IMR-90 (cell line): ENCODE measurements around the gene ZXDA. TPM values are rescaled to one million over a fixed set of nuclear protein-coding genes. Genes with fewer than 3 reads are reported as not detected.

Source experiments
- ATAC-seq: fragments of 200-7000 bp; cut with Tn5 transposase; 2 replicates; pipeline ENCODE4 v1.9.1; 2020; ENCODE audit warnings: low read depth, mild to moderate bottlenecking, moderate library complexity
- BruUV-seq: library from RNA; stranded (reverse); fragments of 400-500 nt; replicated peaks from 2 replicates; lab custom pipeline; 2021; lab: Mats Ljungman, UMichigan
- CTCF ChIA-PET: fragments of 300-600 bp; formaldehyde crosslinking; extraction: SDS; loops from one replicate; lab custom pipeline; 2021; ENCODE audit warnings: antibody characterized with exemption; lab: Yijun Ruan, JAX
- POLR2A ChIA-PET: fragments of 300-600 bp; sonication (Branson Sonifier 250); formaldehyde crosslinking; loops from one replicate; lab custom pipeline; 2022; ENCODE audit warnings: antibody characterized with exemption; ENCODE audit not compliant: unreplicated experiment; lab: Charles Lee
- DNase-seq: peaks from one replicate; pipeline ENCODE4 v3.0.0; 2013
- H2AFZ ChIP-seq: replicated peaks from 2 replicates; pipeline ENCODE3; 2013; ENCODE audit warnings: low read length, mild to moderate bottlenecking; ENCODE audit not compliant: poor library complexity
- H2AK5ac ChIP-seq: 2 replicates; pipeline ENCODE4 v1.6.1; 2013; ENCODE audit warnings: low read depth, low read length, inconsistent platforms
- H2AK9ac ChIP-seq: replicated peaks from 2 replicates; pipeline ENCODE3; 2013; ENCODE audit warnings: mild to moderate bottlenecking, low read depth, low read length, moderate library complexity; ENCODE audit not compliant: poor library complexity
- H2BK120ac ChIP-seq: 2 replicates; pipeline ENCODE4 v1.6.1; 2013; ENCODE audit warnings: low read depth, low read length, inconsistent platforms
- H2BK15ac ChIP-seq: 3 replicates; pipeline ENCODE4 v1.6.1; 2013; ENCODE audit warnings: low read depth, low read length, inconsistent platforms
- H2BK20ac ChIP-seq: 2 replicates; pipeline ENCODE4 v1.6.1; 2013; ENCODE audit warnings: low read depth, mild to moderate bottlenecking, inconsistent platforms, low read length, moderate library complexity
- H2BK5ac ChIP-seq: 2 replicates; pipeline ENCODE4 v1.6.1; 2013; ENCODE audit warnings: mild to moderate bottlenecking, low read depth, low read length, inconsistent platforms; ENCODE audit not compliant: poor library complexity, severe bottlenecking
- H3K14ac ChIP-seq: replicated peaks from 2 replicates; pipeline ENCODE4 v1.6.1; 2013; ENCODE audit warnings: low read depth, low read length, inconsistent platforms
- H3K18ac ChIP-seq: 2 replicates; pipeline ENCODE4 v1.6.1; 2013; ENCODE audit warnings: low read depth, low read length, control low read depth
- H3K23ac ChIP-seq: 2 replicates; pipeline ENCODE4 v1.6.1; 2013; ENCODE audit warnings: low read depth, low read length, inconsistent platforms
- H3K27ac ChIP-seq: 2 replicates; pipeline ENCODE4 v1.5.1; 2013; ENCODE audit warnings: mild to moderate bottlenecking, control low read depth, low read length; ENCODE audit not compliant: insufficient read depth
- H3K27me3 ChIP-seq: 2 replicates; pipeline ENCODE4 v1.6.1; 2013; ENCODE audit warnings: low read length; ENCODE audit not compliant: control insufficient read depth, insufficient read depth
- H3K36me3 ChIP-seq: 2 replicates; pipeline ENCODE4 v1.6.1; 2013; ENCODE audit warnings: low read length, mixed read lengths; ENCODE audit not compliant: control insufficient read depth, insufficient read depth
- H3K4ac ChIP-seq: 2 replicates; pipeline ENCODE4 v1.6.1; 2013; ENCODE audit warnings: low read depth, low read length, inconsistent platforms
- H3K4me1 ChIP-seq: 2 replicates; pipeline ENCODE4 v1.6.1; 2013; ENCODE audit warnings: low read length, mixed read lengths; ENCODE audit not compliant: control insufficient read depth, insufficient read depth
- H3K4me2 ChIP-seq: 2 replicates; pipeline ENCODE4 v1.6.1; 2013; ENCODE audit warnings: low read depth, mild to moderate bottlenecking, control low read depth, low read length, moderate library complexity
- H3K4me3 ChIP-seq: 2 replicates; pipeline ENCODE4 v1.5.1; 2013; ENCODE audit warnings: low read depth, mild to moderate bottlenecking, control low read depth, low read length, moderate library complexity; ENCODE audit not compliant: insufficient read depth
- H3K56ac ChIP-seq: 2 replicates; pipeline ENCODE4 v1.6.1; 2013; ENCODE audit warnings: low read length, inconsistent platforms; ENCODE audit not compliant: insufficient read depth; ENCODE audit errors: extremely low read depth
- H3K79me1 ChIP-seq, 2 experiments: 2 replicates each; pipeline ENCODE4 v1.6.1; 2013; ENCODE audit warnings: low read length in 2 of 2, inconsistent platforms in 1 of 2, low read depth in 1 of 2
- H3K9ac ChIP-seq: 2 replicates; pipeline ENCODE4 v1.6.1; 2013; ENCODE audit warnings: low read depth, low read length, control low read depth
- H3K9me1 ChIP-seq: 2 replicates; pipeline ENCODE4 v1.6.1; 2013; ENCODE audit warnings: low read length, inconsistent platforms; ENCODE audit not compliant: insufficient read depth
- H3K9me3 ChIP-seq: 2 replicates; pipeline ENCODE4 v1.6.1; 2013; ENCODE audit warnings: low read length; ENCODE audit not compliant: control insufficient read depth, insufficient read depth
- H4K20me1 ChIP-seq: 2 replicates; pipeline ENCODE4 v1.6.1; 2013; ENCODE audit warnings: low read length, inconsistent platforms; ENCODE audit not compliant: insufficient read depth
- H4K5ac ChIP-seq: 2 replicates; pipeline ENCODE4 v1.6.1; 2013; ENCODE audit warnings: mild to moderate bottlenecking, low read depth, low read length, control low read depth
- H4K8ac ChIP-seq, 2 experiments: 2 replicates each; pipeline ENCODE4 v1.6.1; 2013; ENCODE audit warnings: low read depth in 2 of 2, low read length in 2 of 2, control low read depth in 1 of 2, inconsistent platforms in 1 of 2
- H4K91ac ChIP-seq: 2 replicates; pipeline ENCODE4 v1.6.1; 2013; ENCODE audit warnings: low read depth, low read length, inconsistent platforms; ENCODE audit not compliant: insufficient read depth
- FOS ChIP-seq: fragments of 150-350 bp; IDR thresholded peaks from 2 replicates; pipeline ENCODE4 v1.6.1; 2016; ENCODE audit warnings: low read depth, low read length
- POLR2A ChIP-seq: IDR thresholded peaks from 2 replicates; pipeline ENCODE4 v1.6.1; 2012; ENCODE audit warnings: mild to moderate bottlenecking, low read depth, low read length
- SMC3 ChIP-seq: fragments of 150-350 bp; IDR thresholded peaks from 2 replicates; pipeline ENCODE4 v1.6.1; 2016; ENCODE audit warnings: low read depth, mild to moderate bottlenecking, antibody characterized with exemption, low read length, moderate library complexity
- WGBS, 2 experiments: methylation state at CpG; one replicate each; pipeline versions ENCODE4 v1.1.5 to v1.1.7; 2013; ENCODE audit warnings: missing lambda C conversion rate in 2 of 2; ENCODE audit not compliant: insufficient read length in 1 of 2; ENCODE audit errors: extremely low coverage in 2 of 2; 5-methylcytosine and 5-hydroxymethylcytosine counted together
- dilution Hi-C: fragments of 300-500 bp; cut with HindIII; formaldehyde crosslinking; loops from one replicate; pipeline ENCODE4 v1.14.3; 2018; ENCODE audit warnings: low sequenced_read_pairs; ENCODE audit not compliant: unreplicated experiment
- in situ Hi-C: fragments of 300-500 bp; cut with MboI; formaldehyde crosslinking; loops from 3 replicates; pipeline ENCODE4 v1.14.3; 2019; ENCODE audit warnings: low sequenced_read_pairs, inconsistent platforms, mixed read lengths
- intact Hi-C: fragments of 100-400 bp; cut with micrococcal nuclease; formaldehyde crosslinking; loops from 2 replicates; pipeline ENCODE4 v1.10.0; 2022
- polyA plus RNA-seq, 3 experiments: library from polyadenylated mRNA; depleted of rRNA; stranded (reverse); fragments of >200 nt; gene quantifications; 2 replicates each; pipeline ENCODE4 v1.2.3, GENCODE V29; 2012; ENCODE audit warnings: low replicate concordance in 1 of 3
- total RNA-seq: library from RNA; depleted of rRNA; stranded (reverse); fragments of >200 nt; gene quantifications from 2 replicates; pipeline ENCODE4 v1.2.3, GENCODE V29; 2012
- TF ChIP-seq, protein P1 (sequence below): fragments of 150-350 bp; IDR thresholded peaks from 2 replicates; pipeline ENCODE4 v1.6.1; 2016; ENCODE audit warnings: low read depth, mild to moderate bottlenecking, low read length, moderate library complexity, borderline replicate concordance
- TF ChIP-seq, protein P2 (sequence below): conservative IDR thresholded peaks from 2 replicates; pipeline ENCODE4 v1.5.1; 2012; ENCODE audit warnings: mild to moderate bottlenecking, low read depth, low read length, improper control_type of control experiment
- TF ChIP-seq, protein P3 (sequence below): fragments of 150-350 bp; IDR thresholded peaks from 2 replicates; pipeline ENCODE4 v1.6.1; 2017; ENCODE audit warnings: mild to moderate bottlenecking, antibody characterized with exemption, low read length, low read depth

ZXDA gene
- total and polyA plus RNA-seq, 2 of the 4 experiments (the other 2 are of a cell fraction) = 1.0 to 3.4 TPM

DNA sequence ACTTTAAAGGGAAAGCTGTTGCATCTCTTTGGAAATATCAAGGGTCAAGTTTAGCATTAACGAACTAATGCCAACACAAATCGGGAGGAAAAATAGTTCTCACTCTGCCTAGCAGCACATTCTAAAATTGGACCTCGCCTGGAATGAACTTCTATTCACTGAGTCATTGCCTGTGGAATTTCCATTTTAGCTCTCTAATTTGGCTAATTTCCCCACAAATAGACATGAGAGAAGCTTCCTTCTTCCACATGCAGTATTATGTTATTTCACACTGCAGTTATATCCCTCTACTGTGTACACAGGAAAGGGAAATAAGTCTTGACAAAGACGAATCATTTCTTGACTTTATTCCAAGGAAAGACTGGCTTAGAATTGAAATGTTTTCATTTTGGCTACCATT is 9.3 kb downstream of the ZXDA start:
- Histone ChIP-seq H3K4me3 (no peak overlapping the region), H2AFZ (no peak overlapping the region), H2BK15ac (no peak overlapping the region), H4K91ac (no peak overlapping the region), H2BK20ac (no peak overlapping the region), H4K5ac (no peak overlapping the region), H3K9me3 (no peaks in the 10 kb centered on the region), H3K18ac (no peak overlapping the region), H3K9ac (no peak overlapping the region), H3K36me3 (no peaks in the 10 kb centered on the region), H3K23ac (no peak overlapping the region), H3K79me1 (no peaks in the 10 kb centered on the region), H3K9me1 (no peaks in the 10 kb centered on the region), H3K14ac (no peak overlapping the region), H2AK9ac (no peak overlapping the region), H3K56ac (no peak overlapping the region), H3K27ac (no peak overlapping the region), H3K4me1 (no peaks in the 10 kb centered on the region), H4K8ac (no peak overlapping the region), H3K4me2 (no peak overlapping the region; the same call in 1 of the 2 replicates), H3K27me3 (no peaks in the 10 kb centered on the region), H4K20me1 (no peaks in the 10 kb centered on the region), H2BK5ac (no peak overlapping the region), H2BK120ac (no peak overlapping the region), H3K4ac (no peak overlapping the region), H2AK5ac (no peak overlapping the region)
- 20% methylated on average over 1 of the region's 4 CpGs; no CpG with 5 or more reads in 1 of the 2 experiments for WGBS, 2 experiments
- CTCF ChIA-PET = interaction anchor here (0.6 kb wide), 1 partner anchor 25 kb away, joined by 3 read pairs; no protein-coding TSS in a partner anchor
- TF ChIP-seq, protein P1, sequence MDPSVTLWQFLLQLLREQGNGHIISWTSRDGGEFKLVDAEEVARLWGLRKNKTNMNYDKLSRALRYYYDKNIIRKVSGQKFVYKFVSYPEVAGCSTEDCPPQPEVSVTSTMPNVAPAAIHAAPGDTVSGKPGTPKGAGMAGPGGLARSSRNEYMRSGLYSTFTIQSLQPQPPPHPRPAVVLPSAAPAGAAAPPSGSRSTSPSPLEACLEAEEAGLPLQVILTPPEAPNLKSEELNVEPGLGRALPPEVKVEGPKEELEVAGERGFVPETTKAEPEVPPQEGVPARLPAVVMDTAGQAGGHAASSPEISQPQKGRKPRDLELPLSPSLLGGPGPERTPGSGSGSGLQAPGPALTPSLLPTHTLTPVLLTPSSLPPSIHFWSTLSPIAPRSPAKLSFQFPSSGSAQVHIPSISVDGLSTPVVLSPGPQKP = no peak
- no peak for TF ChIP-seq POLR2A
- TF ChIP-seq, protein P2, sequence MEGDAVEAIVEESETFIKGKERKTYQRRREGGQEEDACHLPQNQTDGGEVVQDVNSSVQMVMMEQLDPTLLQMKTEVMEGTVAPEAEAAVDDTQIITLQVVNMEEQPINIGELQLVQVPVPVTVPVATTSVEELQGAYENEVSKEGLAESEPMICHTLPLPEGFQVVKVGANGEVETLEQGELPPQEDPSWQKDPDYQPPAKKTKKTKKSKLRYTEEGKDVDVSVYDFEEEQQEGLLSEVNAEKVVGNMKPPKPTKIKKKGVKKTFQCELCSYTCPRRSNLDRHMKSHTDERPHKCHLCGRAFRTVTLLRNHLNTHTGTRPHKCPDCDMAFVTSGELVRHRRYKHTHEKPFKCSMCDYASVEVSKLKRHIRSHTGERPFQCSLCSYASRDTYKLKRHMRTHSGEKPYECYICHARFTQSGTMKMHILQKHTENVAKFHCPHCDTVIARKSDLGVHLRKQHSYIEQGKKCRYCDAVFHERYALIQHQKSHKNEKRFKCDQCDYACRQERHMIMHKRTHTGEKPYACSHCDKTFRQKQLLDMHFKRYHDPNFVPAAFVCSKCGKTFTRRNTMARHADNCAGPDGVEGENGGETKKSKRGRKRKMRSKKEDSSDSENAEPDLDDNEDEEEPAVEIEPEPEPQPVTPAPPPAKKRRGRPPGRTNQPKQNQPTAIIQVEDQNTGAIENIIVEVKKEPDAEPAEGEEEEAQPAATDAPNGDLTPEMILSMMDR = no peak
- TF ChIP-seq, protein P3, sequence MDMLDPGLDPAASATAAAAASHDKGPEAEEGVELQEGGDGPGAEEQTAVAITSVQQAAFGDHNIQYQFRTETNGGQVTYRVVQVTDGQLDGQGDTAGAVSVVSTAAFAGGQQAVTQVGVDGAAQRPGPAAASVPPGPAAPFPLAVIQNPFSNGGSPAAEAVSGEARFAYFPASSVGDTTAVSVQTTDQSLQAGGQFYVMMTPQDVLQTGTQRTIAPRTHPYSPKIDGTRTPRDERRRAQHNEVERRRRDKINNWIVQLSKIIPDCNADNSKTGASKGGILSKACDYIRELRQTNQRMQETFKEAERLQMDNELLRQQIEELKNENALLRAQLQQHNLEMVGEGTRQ = no peak
- no peak for TF ChIP-seq SMC3
- no peak for TF ChIP-seq FOS
- DNase-seq (peak; percentile 21), ATAC-seq (peak; percentile 42)
- in situ Hi-C loops (loop anchor here (25.0 kb wide), 2 partner anchors 764 to 1089 kb away; partner anchors contain the start of gene SPIN2A), dilution Hi-C loops (no loop called here), intact Hi-C loops (no loop called here)
- no TSS peak for BruUV-seq
- POLR2A ChIA-PET = no interaction called here
